Activated T-cell treated with anti-CD3 and anti-CD28 coated beads for 24 hours (primary cell): Measurements from ENCODE around the gene FIGNL1.

Source experiments
- DNase-seq: peaks from one replicate; pipeline ENCODE4 v3.0.0-alpha.2; 2020; ENCODE audit warnings: low read depth

Gene FIGNL1

GRCh38 chr7:50426280-50427045, 23.7 kb downstream of the FIGNL1 start:
- DNase-seq: no peak

- DNase-seq: no peak
Measured at GRCh38 chr7:50425318-50425717, 24.8 kb downstream of the FIGNL1 start.

- no peak for DNase-seq
Measured at GRCh38 chr7:50423860-50424259, 26.3 kb downstream of the FIGNL1 start.

DNA sequence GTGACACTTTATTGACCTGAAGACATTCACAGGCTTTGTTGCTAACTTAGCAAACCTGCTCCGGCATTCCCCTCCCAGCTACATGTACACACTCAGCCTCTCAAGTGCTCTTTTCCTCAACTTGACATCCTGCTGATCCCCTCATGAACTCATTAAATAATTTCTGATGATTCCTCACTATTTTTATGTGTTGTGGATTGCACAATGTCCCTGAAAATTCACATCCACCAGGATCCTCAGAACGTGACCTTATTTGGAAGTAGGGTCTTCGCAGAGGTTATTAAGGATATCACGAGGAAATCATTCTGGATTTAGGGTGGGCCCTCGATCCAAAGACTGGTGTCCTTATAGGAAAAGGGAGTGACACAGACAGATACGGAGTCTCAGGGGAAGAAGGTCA, 27.3 kb downstream of the FIGNL1 start:
- DNase-seq: no peak

- no peak for DNase-seq
Measured at GRCh38 chr7:50421043-50421442, 29.1 kb downstream of the FIGNL1 start.

- DNase-seq: no peak
Measured at GRCh38 chr7:50418526-50419290, 31.4 kb downstream of the FIGNL1 start.

- DNase-seq: peak; percentile 64
Measured at GRCh38 chr7:50418086-50418515, 32.0 kb downstream of the FIGNL1 start.

DNA sequence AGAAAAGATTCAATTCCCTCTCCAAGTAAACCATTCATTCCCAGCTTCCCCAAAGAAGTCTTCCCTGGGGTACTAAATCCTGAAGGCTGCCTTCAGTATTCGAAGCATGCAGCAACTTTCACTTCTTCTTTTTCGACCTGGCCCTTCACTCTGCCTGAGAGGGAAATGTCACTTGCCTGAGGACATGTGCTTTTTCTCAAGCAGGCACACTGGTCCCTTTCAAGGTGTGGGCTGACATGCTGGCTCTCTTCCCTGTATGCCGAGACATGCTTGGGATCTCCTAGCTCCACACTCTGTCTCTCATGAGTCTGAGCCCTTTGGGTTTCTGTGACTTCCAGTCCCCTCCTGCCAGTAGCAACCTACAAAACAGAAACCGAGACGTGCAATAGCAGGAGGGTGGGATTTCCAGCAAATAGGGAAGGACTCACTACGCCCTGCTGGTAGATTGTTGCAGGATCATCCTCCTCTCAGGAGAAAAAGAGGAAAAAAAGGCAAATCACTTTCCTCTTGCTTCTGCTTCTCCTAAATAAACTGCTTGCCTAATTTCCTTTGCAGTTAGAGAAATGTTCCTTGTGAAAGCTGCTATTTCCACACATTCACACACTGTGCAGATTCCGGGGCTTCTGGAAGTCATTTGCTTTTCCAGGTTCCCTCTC, 33.5 kb downstream of the FIGNL1 start:
- DNase-seq: no peak

- DNase-seq: no peak
Measured at GRCh38 chr7:50415844-50416364, 34.2 kb downstream of the FIGNL1 start.

DNA sequence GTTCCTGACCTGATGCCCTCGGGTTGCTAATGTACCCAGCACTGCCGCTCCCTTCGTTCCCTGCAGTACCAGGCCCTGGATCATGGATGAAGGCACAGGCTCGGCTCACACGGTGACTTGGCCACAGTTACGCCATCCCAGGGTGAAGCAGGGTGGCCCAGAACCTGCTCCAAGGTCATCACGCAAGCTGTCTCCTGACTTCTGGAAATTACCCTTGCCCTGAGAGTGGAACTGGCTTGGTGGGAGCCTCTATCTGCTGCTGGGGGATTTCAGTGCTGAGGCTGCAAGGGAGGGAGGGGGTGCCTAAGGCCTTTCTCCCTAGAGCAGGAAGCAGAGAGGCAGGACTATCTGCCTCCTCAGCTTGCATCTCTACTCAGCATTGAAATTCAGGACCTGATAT, 36.6 kb downstream of the FIGNL1 start:
- DNase-seq: no peak

DNA sequence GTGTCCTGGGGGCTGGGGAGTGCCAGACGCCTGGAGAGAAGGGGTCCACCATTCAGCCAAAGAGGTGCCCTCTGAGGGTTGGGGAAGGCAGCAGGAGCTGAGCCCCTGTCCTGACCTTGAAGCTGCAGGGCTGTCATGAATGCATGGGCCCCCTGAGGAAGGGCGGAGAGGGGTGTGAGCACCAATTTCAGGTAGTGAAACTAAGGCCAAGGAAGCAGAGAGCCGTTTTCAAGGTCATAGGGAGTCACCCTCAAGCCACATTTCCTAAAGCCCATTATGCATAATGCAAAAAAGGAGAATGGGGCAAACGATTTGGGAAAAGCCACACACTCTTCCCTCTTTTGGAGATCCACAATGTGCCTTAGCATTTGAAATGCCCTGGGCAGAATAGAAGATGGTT, 37.2 kb downstream of the FIGNL1 start:
- DNase-seq: no peak

DNA sequence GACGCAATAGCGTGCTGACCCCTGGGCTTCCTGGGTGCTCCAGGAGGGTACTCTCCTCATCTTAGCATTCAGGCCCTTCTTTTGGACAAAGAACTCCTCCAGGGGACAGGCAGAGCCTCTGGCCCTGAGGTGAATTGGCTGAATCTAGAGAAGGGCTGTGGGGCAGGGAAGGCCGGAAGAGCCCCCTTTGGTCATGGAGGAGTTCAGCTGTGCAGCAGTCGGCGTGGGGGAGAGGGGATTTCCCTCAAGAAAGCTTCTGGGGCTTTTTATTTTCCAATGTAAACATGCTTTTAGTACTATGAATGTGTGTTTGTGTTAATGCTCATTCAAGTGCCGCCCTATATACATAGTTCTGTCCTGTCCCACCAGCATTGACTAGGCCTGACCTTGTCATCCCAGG, 38.8 kb downstream of the FIGNL1 start:
- no peak for DNase-seq

- DNase-seq: no peak
Measured at GRCh38 chr7:50409856-50410745, 40.0 kb downstream of the FIGNL1 start.

DNA sequence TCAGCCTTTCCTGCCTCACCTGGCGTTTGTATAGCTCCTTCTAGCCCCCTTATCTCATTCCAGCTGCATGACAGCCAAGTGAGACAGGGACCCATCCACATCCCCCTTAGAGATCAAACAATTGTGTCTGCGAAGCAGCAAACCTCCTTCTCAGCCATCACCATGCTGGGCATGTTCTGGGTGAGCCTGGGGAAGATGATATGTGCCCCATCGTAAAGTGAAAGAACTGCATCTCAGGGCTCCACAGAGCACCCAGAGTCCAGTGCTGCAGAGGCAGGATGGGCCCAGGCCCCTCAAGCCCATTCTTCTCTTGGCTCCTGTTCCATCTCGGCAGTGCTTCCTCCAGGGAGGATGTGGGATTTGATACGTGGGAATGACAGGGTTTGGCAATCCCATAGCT, 43.2 kb downstream of the FIGNL1 start:
- no peak for DNase-seq

DNA sequence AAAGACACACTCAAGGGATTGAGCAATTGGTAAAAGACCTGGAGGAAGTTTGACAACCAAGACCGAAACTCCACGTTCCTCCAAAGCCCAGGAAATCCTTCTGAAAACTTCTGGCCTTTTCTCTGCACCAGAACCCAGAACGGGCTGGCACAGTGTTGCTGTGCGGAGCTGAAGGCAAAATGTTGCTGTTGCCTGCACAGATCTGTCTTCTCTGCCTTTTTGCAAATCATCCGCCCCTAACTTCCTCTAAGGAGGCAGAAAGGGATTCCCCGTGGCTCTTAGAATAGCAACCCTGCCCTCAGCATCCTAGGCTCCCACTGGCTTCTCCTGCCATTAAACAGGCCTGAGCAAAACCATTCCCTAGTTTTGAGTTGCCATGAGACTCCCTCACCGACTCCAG, 44.9 kb downstream of the FIGNL1 start:
- no peak for DNase-seq

- no peak for DNase-seq
Measured at GRCh38 chr7:50404392-50404791, 45.8 kb downstream of the FIGNL1 start.

- DNase-seq: no peak
Measured at GRCh38 chr7:50400114-50400513, 50.0 kb downstream of the FIGNL1 start.

GRCh38 chr7:50399635-50400034, 50.5 kb downstream of the FIGNL1 start:
- no peak for DNase-seq

DNA sequence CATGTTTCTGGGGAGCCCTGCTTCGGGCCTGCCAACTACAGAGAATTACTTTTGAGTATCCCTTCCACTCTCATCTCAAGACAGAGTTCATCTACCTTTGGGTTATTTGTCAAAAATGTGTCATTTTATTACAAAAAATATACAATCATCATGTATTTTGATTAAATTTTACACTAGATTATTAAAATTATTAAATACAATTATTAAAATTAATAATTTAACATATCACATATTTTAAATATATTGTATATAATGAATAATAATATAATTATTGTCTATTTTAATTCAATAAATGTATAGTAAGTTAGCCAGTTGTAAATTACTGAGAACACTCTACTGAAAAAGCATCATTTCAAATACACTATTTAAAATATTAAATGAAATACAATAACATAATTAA, 50.9 kb downstream of the FIGNL1 start:
- no peak for DNase-seq

DNA sequence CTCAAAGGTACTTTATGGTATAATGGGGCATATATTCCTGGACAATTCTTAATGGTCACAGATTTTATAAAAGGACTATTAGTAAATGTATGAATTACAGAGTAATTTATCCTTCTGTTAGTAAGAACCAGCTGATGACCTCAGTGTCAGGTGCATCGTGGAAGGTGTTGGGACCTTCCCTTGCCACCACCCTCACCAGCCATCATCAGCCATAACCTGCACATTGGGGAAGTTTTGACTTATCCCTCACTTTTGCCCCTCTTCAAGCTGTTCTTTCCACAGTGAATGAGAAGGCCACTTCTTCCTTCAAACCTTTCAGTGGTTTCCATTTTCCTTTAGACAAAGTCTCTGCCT, 52.2 kb downstream of the FIGNL1 start:
- DNase-seq: no peak

DNA sequence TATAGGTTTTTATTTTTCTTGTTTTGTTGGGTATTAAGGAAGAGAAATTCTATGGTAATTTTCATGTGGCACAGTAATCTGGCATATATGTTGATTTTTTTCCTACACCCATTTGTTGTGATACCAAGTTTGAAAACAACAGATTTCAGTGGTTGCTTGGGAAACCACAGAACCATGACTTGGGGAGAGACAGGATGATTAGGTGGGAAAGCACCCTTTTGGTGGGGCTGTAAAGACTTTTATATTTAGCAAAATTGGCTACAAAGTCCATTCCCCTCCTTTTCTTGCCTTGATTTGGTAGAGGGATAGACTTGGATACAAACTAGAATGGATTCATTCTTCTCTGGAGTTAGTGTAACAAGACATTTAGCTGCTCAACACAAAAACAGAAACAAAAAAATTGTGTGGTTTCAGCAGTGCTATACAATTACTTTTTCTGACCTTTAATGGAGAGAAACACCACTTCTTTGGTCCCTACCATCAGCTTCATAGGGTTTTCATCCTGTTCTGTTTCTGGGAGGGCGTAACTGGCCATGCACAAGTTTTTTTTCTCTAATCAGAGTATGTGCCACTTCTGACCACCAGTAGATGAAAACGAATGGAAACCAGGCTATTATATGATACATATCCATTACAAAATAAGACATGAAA, 52.7 kb downstream of the FIGNL1 start:
- peak; percentile 35 for DNase-seq
